LNCaP clone FGC (cell line): ENCODE results near the gene NUP214.

Source experiments
- DNase-seq: peaks from one replicate; pipeline ENCODE4 v3.0.0-alpha.2; 2011; ENCODE audit warnings: low read depth
- H3K4me3 ChIP-seq: 2 replicates; pipeline ENCODE4 v1.5.1; 2011; ENCODE audit warnings: mild to moderate bottlenecking, low read depth, low read length, control low read depth
- CTCF ChIP-seq: IDR thresholded peaks from 2 replicates; pipeline ENCODE4 v1.5.1; 2012; ENCODE audit warnings: mild to moderate bottlenecking; ENCODE audit not compliant: control insufficient read depth, insufficient read depth; ENCODE audit errors: extremely low read depth

The NUP214 gene

GRCh38 chr9:131174681-131175239 is 49.4 kb downstream of the NUP214 start:
- DNase-seq, result no peak
- TF ChIP-seq CTCF, result no peak
- H3K4me3 ChIP-seq, result no peak overlapping the region

GRCh38 chr9:131177898-131178297 is 52.5 kb downstream of the NUP214 start:
- no peak for DNase-seq
- no peak overlapping the region for H3K4me3 ChIP-seq
- TF ChIP-seq CTCF, result no peak

DNA sequence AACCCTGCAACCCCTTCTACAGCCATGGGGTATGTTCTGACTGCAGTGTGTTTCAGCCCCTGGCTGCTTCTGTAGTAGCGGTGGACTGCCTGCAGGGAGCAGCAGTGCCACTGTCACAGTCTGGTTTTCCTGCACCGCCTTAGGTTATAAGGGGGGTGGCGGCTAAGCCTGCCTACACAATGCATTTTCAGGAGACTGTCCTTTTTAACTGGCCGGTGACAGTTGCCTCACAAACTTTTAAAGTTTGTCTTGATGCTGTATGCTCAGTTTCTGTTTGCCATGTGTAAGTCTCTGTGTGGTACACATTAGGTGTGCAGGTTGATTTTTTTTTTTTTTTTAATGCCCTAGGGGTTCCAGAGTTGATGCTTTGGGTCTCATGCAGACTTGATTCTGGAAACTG is 53.0 kb downstream of the NUP214 start:
- no peak overlapping the region for H3K4me3 ChIP-seq
- DNase-seq, result peak; percentile 13
- peak; percentile 96 for TF ChIP-seq CTCF

DNA sequence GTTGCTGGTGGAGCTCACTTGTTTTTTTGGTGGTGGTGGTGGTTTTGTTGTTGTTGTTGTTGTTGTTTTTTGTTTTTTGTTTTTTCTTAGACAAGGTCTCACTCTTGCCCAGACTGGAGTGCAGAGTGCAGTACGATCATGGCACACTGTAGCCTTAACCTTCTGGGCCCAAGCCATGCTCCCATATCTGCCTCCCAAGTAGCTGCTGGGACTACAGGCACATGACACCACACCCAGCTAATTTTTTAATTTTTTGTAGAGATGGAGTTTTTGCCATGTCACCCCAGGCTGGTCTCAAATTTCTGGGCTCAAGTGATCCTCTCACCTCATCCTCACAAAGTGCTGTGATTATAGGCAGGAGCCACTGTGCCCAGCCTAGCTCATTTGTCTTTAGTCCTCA is 53.5 kb downstream of the NUP214 start:
- H3K4me3 ChIP-seq, result no peak overlapping the region
- TF ChIP-seq CTCF, result no peak
- no peak for DNase-seq

- no peak for DNase-seq
- no peak overlapping the region for H3K4me3 ChIP-seq
- no peak for TF ChIP-seq CTCF
These were observed 54.3 kb downstream of the NUP214 start for GRCh38 chr9:131179561-131180219.

- no peak for TF ChIP-seq CTCF
- no peak for DNase-seq
- no peak overlapping the region for H3K4me3 ChIP-seq
These were observed 55.1 kb downstream of the NUP214 start for GRCh38 chr9:131180454-131180853.
